ENCODE results near the gene IRS2. TPM values are rescaled to one million over a fixed set of nuclear protein-coding genes. Genes with fewer than 3 reads are reported as not detected.

The IRS2 gene
- total and polyA plus RNA-seq, 9 donors = 14.6 to 40.9 (median 26.6) TPM

GRCh38 chr13:109818886-109819285, 32.5 kb upstream of the IRS2 start:
- no peaks in the 10 kb centered on the region for H3K27me3 ChIP-seq
- H3K4me1 ChIP-seq (ENCODE audit: insufficient read depth) = peaks cover 4% of the 10 kb centered on the region
- no peak overlapping the region for H3K27ac ChIP-seq
- H3K4me3 ChIP-seq = no peak overlapping the region
- no peaks in the 10 kb centered on the region for H3K36me3 ChIP-seq
- intact Hi-C loops (cut with DNase I) = no loop called here
- H3K9me3 ChIP-seq = no peaks in the 10 kb centered on the region
- no peak for DNase-seq
- 95 to 96% (median 96%) methylated on average over 5 of the region's 5 CpGs for WGBS, 3 donors
- TF ChIP-seq POLR2A (IDR thresholded peaks at IDR 0.05) = no peak
- TF ChIP-seq, protein P1, sequence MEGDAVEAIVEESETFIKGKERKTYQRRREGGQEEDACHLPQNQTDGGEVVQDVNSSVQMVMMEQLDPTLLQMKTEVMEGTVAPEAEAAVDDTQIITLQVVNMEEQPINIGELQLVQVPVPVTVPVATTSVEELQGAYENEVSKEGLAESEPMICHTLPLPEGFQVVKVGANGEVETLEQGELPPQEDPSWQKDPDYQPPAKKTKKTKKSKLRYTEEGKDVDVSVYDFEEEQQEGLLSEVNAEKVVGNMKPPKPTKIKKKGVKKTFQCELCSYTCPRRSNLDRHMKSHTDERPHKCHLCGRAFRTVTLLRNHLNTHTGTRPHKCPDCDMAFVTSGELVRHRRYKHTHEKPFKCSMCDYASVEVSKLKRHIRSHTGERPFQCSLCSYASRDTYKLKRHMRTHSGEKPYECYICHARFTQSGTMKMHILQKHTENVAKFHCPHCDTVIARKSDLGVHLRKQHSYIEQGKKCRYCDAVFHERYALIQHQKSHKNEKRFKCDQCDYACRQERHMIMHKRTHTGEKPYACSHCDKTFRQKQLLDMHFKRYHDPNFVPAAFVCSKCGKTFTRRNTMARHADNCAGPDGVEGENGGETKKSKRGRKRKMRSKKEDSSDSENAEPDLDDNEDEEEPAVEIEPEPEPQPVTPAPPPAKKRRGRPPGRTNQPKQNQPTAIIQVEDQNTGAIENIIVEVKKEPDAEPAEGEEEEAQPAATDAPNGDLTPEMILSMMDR (IDR thresholded peaks at IDR 0.05) = no peak
- no peak for TF ChIP-seq EP300 (IDR thresholded peaks at IDR 0.05)

GRCh38 chr13:109817591-109818535, 31.5 kb upstream of the IRS2 start:
- intact Hi-C loops (cut with DNase I) = no loop called here
- Histone ChIP-seq H3K36me3 (no peaks in the 10 kb centered on the region), H3K4me1 (ENCODE audit: insufficient read depth) (peaks cover 4% of the 10 kb centered on the region), H3K27me3 (no peaks in the 10 kb centered on the region), H3K27ac (no peak overlapping the region), H3K4me3 (no peak overlapping the region), H3K9me3 (no peaks in the 10 kb centered on the region)
- no peak for DNase-seq
- TF ChIP-seq, protein P1 (IDR thresholded peaks at IDR 0.05) = no peak
- TF ChIP-seq EP300 (IDR thresholded peaks at IDR 0.05) (no peak), POLR2A (IDR thresholded peaks at IDR 0.05) (no peak)
- WGBS, 3 donors = 46 to 58% (median 47%) methylated on average over 9 of the region's 9 CpGs

GRCh38 chr13:109816808-109817203, 30.4 kb upstream of the IRS2 start:
- Histone ChIP-seq H3K36me3 (no peaks in the 10 kb centered on the region), H3K27me3 (no peaks in the 10 kb centered on the region), H3K27ac (no peak overlapping the region), H3K4me3 (no peak overlapping the region), H3K9me3 (no peaks in the 10 kb centered on the region), H3K4me1 (ENCODE audit: insufficient read depth) (peaks cover 4% of the 10 kb centered on the region)
- TF ChIP-seq POLR2A (IDR thresholded peaks at IDR 0.05) (no peak), EP300 (IDR thresholded peaks at IDR 0.05) (no peak)
- TF ChIP-seq, protein P1 (IDR thresholded peaks at IDR 0.05) = no peak
- 88 to 96% (median 89%) methylated on average over 4 of the region's 4 CpGs for WGBS, 3 donors
- DNase-seq = no peak
- intact Hi-C loops (cut with DNase I) = no loop called here

- peaks cover 3% of the 10 kb centered on the region for H3K4me1 ChIP-seq (ENCODE audit: insufficient read depth)
- intact Hi-C loops (cut with DNase I) = no loop called here
Observed at GRCh38 chr13:109816112-109816807, 29.9 kb upstream of the IRS2 start.

More at GRCh38 chr13:109816112-109816807, 29.9 kb upstream of the IRS2 start:
- Histone ChIP-seq H3K36me3 (no peaks in the 10 kb centered on the region), H3K27ac (no peak overlapping the region), H3K4me3 (no peak overlapping the region), H3K9me3 (no peaks in the 10 kb centered on the region), H3K27me3 (no peaks in the 10 kb centered on the region)
- 73 to 76% (median 73%) methylated on average over 5 of the region's 5 CpGs for WGBS, 3 donors
- no peak for TF ChIP-seq EP300 (IDR thresholded peaks at IDR 0.05)
- TF ChIP-seq POLR2A (IDR thresholded peaks at IDR 0.05) = no peak
- DNase-seq = no peak
